Panc1 (cell line): Measurements from ENCODE around the gene ZFHX3. TPM values are rescaled to one million over a fixed set of nuclear protein-coding genes. Genes with fewer than 3 reads are reported as not detected.

Experiments used
- ATAC-seq: fragments of 200-7000 bp; cut with Tn5 transposase; 2 replicates; pipeline ENCODE4 v1.9.1; 2020; ENCODE audit warnings: mild to moderate bottlenecking, moderate library complexity
- BruUV-seq: library from RNA; stranded (reverse); fragments of 400-500 nt; replicated peaks from 2 replicates; lab custom pipeline; 2021; lab: Mats Ljungman, UMichigan
- CTCF ChIA-PET: fragments of 300-600 bp; sonication (Branson Sonifier 250); formaldehyde crosslinking; loops from one replicate; lab custom pipeline; 2022; ENCODE audit warnings: antibody characterized with exemption; lab: Charles Lee
- POLR2A ChIA-PET: fragments of 300-600 bp; sonication (Branson Sonifier 250); formaldehyde crosslinking; loops from one replicate; lab custom pipeline; 2022; ENCODE audit warnings: antibody characterized with exemption; lab: Charles Lee
- DNase-seq: peaks from one replicate; pipeline ENCODE4 v3.0.0-alpha.2; 2010; ENCODE audit warnings: low read depth, low spot score
- H3K27ac ChIP-seq: 2 replicates; pipeline ENCODE4 v1.5.1; 2011; ENCODE audit warnings: mild to moderate bottlenecking, low read length, inconsistent platforms
- H3K27me3 ChIP-seq: fragments of 200-500 bp; sonication (Bioruptor generic); 2 replicates; pipeline ENCODE4 v1.6.0; 2014; ENCODE audit warnings: low read length, inconsistent platforms; ENCODE audit not compliant: control insufficient read depth, insufficient read depth
- H3K36me3 ChIP-seq: fragments of 200-500 bp; sonication (Bioruptor generic); 2 replicates; pipeline ENCODE4 v1.5.1; 2014; ENCODE audit warnings: inconsistent platforms, mild to moderate bottlenecking, low read length, moderate library complexity; ENCODE audit not compliant: control insufficient read depth, insufficient read depth
- H3K4me1 ChIP-seq: 2 replicates; pipeline ENCODE4 v1.5.1; 2011; ENCODE audit warnings: inconsistent platforms, mild to moderate bottlenecking, low read length, moderate library complexity; ENCODE audit not compliant: control insufficient read depth, insufficient read depth
- H3K4me3 ChIP-seq, 2 experiments: 2 replicates each; pipeline ENCODE4 v1.5.1; 2011 to 2012; ENCODE audit warnings: low read depth in 2 of 2, low read length in 2 of 2, mild to moderate bottlenecking in 2 of 2, inconsistent platforms in 1 of 2, moderate library complexity in 1 of 2
- H3K9me3 ChIP-seq: fragments of 200-500 bp; sonication (Bioruptor generic); 2 replicates; pipeline ENCODE4 v1.5.1; 2014; ENCODE audit warnings: low read depth, mild to moderate bottlenecking, inconsistent platforms, low read length, moderate library complexity; ENCODE audit not compliant: control insufficient read depth, insufficient read depth
- POLR2AphosphoS5 ChIP-seq: IDR thresholded peaks from 2 replicates; pipeline ENCODE4 v1.6.1; 2012; ENCODE audit warnings: mild to moderate bottlenecking, low read depth, low read length, moderate library complexity
- REST ChIP-seq, 2 experiments: IDR thresholded peaks; 2 replicates each; pipeline ENCODE4 v1.6.1; 2011 to 2012; ENCODE audit warnings: low read depth in 2 of 2, control low read depth in 1 of 2, low read length in 1 of 2, mild to moderate bottlenecking in 1 of 2, moderate library complexity in 1 of 2; ENCODE audit not compliant: insufficient read depth in 1 of 2
- SIN3A ChIP-seq: IDR thresholded peaks from 2 replicates; pipeline ENCODE4 v1.6.1; 2012; ENCODE audit warnings: low read depth, mild to moderate bottlenecking, low read length, moderate library complexity, borderline replicate concordance; ENCODE audit not compliant: insufficient read depth
- TCF7L2 ChIP-seq: IDR thresholded peaks from 2 replicates; pipeline ENCODE4 v1.6.1; 2011; ENCODE audit warnings: mild to moderate bottlenecking, low read depth, low read length, inconsistent platforms
- in situ Hi-C: cut with HindIII; loops from 2 replicates; pipeline ENCODE4 v1.10.0; 2016; ENCODE audit warnings: low sequenced_read_pairs, low pct_unique_long_range_greater_than_20kb
- intact Hi-C: fragments of 100-400 bp; cut with micrococcal nuclease; formaldehyde crosslinking; loops from one replicate; pipeline ENCODE4 v1.10.0; 2022; ENCODE audit not compliant: unreplicated experiment
- total RNA-seq: library from RNA; stranded (reverse); gene quantifications from one replicate; pipeline ENCODE4 v1.2.1, GENCODE V29; 2021; ENCODE audit not compliant: unreplicated experiment
- TF ChIP-seq, protein P1 (sequence below): fragments of 450-650 bp; IDR thresholded peaks from 2 replicates; pipeline ENCODE4 v1.5.1; 2017; ENCODE audit warnings: mild to moderate bottlenecking

ZFHX3 gene
- total RNA-seq, 1 experiment from 2014 or later: 7.1 TPM

DNA sequence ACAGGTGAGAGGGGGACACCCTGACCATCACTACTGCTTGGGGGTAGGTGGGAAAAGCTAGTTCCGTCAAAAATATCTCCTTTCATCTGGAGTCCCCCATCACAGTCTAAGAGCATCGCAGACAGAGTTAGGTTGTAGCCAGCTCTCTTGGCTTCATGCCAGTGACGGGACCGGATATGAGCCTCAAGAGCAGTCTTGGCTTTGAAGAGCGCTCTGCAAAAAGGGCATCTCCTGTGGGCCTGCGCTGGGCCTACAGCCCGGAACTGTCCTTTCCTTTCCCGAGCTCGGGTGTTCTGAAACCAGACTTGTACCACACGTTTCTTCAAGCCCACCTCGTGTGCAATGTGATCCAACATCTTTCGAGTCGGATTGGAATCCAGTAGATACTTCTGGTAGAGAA lies 253.6 kb downstream of the ZFHX3 start:
- CTCF ChIA-PET: interaction anchor here (0.7 kb wide), 1 partner anchor 18 kb away, joined by 3 read pairs; no protein-coding TSS in a partner anchor
- ATAC-seq: no peak
- no peak for DNase-seq
- TF ChIP-seq SIN3A: no peak
- no peak for TF ChIP-seq REST (IDR thresholded peaks at IDR 0.05; ENCODE audit: insufficient read depth in 1 of 2, low read depth in 2 of 2, low read length in 1 of 2)
- TF ChIP-seq, protein P1, sequence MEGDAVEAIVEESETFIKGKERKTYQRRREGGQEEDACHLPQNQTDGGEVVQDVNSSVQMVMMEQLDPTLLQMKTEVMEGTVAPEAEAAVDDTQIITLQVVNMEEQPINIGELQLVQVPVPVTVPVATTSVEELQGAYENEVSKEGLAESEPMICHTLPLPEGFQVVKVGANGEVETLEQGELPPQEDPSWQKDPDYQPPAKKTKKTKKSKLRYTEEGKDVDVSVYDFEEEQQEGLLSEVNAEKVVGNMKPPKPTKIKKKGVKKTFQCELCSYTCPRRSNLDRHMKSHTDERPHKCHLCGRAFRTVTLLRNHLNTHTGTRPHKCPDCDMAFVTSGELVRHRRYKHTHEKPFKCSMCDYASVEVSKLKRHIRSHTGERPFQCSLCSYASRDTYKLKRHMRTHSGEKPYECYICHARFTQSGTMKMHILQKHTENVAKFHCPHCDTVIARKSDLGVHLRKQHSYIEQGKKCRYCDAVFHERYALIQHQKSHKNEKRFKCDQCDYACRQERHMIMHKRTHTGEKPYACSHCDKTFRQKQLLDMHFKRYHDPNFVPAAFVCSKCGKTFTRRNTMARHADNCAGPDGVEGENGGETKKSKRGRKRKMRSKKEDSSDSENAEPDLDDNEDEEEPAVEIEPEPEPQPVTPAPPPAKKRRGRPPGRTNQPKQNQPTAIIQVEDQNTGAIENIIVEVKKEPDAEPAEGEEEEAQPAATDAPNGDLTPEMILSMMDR: no peak
- TF ChIP-seq TCF7L2: no peak
- no peak for TF ChIP-seq POLR2AphosphoS5
- no peak overlapping the region for H3K4me3 ChIP-seq
- intact Hi-C loops (no loop called here), in situ Hi-C loops (no loop called here)
- no TSS peak for BruUV-seq
- no peaks in the 10 kb centered on the region for H3K4me1 ChIP-seq
- POLR2A ChIA-PET: interaction anchor here (0.7 kb wide), 1 partner anchor 131 kb away, joined by 9 read pairs; no protein-coding TSS in a partner anchor
- H3K36me3 ChIP-seq: no peaks in the 10 kb centered on the region
- no peaks in the 10 kb centered on the region for H3K27me3 ChIP-seq
- no peaks in the 10 kb centered on the region for H3K9me3 ChIP-seq
- H3K27ac ChIP-seq: no peak overlapping the region

- no peaks in the 10 kb centered on the region for H3K4me1 ChIP-seq
- no peak for ATAC-seq
- H3K27me3 ChIP-seq: no peaks in the 10 kb centered on the region
- no peaks in the 10 kb centered on the region for H3K36me3 ChIP-seq
- TF ChIP-seq TCF7L2 (no peak), REST (IDR thresholded peaks at IDR 0.05; ENCODE audit: insufficient read depth in 1 of 2, low read depth in 2 of 2, low read length in 1 of 2) (no peak), SIN3A (no peak), POLR2AphosphoS5 (no peak)
- TF ChIP-seq, protein P1: no peak
- no TSS peak for BruUV-seq
- ChIA-PET POLR2A (no interaction called here), CTCF (interaction anchor here (0.7 kb wide), 1 partner anchor 18 kb away, joined by 3 read pairs; no protein-coding TSS in a partner anchor)
- no peaks in the 10 kb centered on the region for H3K9me3 ChIP-seq
- in situ Hi-C loops: no loop called here
- intact Hi-C loops: no loop called here
- H3K27ac ChIP-seq: no peak overlapping the region
- DNase-seq: no peak
- no peak overlapping the region for H3K4me3 ChIP-seq
Observed at GRCh38 chr16:72793716-72794115, 254.2 kb downstream of the ZFHX3 start.
